Activated T-helper 9 cell treated with anti-CD3 and anti-CD28 coated beads, Interleukin-2, amount 50 U/mL, for 16 hours (primary cell): ENCODE data around the gene OGFOD2.
"Not testable (repeated sequence)": the region's sequence is repeated elsewhere in the genome, so short reads cannot be mapped to it uniquely, and the experiment has no call there.

Source experiments
- DNase-seq: peaks from one replicate; pipeline ENCODE4 v3.0.0-alpha.2; 2020; ENCODE audit warnings: low read depth

OGFOD2 gene

GRCh38 chr12:122974892-122975789 is at the start of gene OGFOD2:
TSS of gene OGFOD2 (plus strand) at chr12:122975244. CDS start at chr12:122975252, 8 bp downstream.
- peak; percentile 88 for DNase-seq

DNA sequence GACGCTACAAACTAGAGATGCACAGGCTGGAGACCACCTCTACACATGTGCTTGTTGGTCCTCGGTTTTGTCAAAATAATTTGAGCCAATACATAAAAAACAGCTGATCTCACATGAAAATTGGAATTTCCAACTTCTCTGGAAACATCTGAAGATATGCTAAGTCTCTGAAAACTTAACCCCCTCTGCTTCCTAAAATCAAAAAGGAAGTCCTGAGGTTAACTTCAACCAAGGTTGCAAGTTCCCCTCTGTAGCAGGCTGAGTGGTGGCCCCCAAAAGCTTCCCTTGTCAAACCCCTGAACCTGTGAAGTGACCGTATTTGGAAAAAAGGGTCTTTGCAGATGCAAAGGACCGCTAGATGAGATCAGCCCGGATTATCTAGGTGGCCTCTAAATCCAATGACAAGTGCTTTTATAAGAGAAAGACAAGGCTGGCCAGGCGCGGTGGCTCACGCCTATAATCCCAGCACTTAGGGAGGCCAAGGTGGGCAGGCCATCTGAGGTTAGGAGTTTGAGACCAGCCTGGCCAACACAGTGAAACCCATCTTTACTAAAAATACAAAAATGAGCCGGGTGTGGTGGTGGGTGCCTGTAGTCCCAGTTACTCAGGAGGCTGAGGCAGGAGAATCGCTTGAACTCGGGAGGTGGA is 47.2 kb upstream of the OGFOD2 start:
- no peak for DNase-seq

DNA sequence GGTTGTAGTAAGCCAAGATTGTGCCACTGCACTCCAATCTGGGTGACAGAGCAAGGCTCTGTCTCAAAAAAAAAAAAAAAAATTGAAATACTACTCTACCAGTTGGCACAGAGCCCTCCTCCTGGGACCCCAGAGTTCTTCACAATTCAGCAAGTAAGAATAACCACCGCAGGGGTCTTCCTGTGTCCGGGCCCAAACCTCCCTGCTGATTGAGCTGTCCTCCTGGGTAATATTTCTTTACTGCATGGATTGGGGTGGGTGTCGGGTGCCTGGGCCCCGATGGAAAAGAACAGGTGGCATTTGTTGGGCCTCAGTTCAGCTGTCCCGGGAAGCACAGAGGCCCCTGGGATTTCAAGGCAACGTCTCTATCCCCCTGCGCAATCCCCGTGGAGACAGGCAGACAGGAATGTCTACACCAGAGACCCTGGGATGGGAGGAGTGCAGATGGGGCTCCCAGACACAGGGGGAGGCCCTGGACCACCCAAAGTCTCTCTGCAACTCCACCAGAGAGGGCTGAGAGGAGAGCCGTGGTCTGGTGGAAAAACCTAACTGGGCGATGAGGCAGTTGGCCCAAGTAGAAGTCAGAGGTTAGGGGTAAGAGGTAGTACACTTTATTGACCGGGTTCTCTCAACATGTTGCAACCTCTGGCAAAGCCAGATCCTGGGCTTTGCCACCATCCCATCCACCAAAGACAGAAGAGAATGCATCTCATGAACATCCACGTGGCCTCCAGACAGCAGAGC is 46.5 kb upstream of the OGFOD2 start:
- DNase-seq, result no peak

GRCh38 chr12:122929148-122929538 is 45.9 kb upstream of the OGFOD2 start:
- DNase-seq, result no peak

DNA sequence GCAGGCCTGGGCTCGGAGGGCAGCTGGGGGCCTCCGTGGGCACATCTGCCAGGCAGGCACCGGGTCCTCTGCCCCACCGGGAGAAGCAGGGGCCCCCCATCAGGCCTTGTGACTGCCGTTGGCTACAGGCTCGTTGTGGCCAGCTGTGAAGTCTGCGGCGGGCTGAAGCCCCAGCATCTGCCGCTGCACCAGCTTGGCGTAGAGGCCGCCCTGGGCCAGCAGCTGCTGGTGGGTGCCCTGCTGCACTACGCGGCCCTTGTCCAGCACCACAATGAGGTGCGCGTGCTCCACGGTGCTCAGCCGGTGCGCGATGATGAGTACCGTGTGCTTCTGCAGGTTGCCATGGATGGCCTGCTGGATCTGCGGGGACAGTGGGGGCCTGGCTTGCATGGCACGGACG is 45.2 kb upstream of the OGFOD2 start:
- DNase-seq, result no peak

DNA sequence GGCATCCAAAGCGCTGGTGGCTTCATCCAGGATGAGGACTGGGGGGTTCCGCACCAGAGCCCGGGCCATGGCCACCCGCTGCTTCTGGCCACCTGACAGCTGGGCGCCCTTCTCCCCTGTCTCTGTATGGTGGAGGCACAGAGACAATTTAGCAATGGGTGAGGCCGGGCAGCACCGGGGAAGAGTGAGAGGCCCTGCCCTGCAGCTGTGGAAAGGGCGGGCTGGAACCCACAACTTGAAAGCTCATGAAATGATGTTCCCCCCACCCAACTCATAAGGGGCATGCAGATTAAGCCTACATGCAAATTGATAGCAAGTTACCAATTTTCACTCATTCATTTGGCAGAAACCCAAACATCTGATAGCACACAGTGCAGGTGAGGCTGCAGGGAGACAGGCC is 42.8 kb upstream of the OGFOD2 start:
- DNase-seq, result no peak

DNA sequence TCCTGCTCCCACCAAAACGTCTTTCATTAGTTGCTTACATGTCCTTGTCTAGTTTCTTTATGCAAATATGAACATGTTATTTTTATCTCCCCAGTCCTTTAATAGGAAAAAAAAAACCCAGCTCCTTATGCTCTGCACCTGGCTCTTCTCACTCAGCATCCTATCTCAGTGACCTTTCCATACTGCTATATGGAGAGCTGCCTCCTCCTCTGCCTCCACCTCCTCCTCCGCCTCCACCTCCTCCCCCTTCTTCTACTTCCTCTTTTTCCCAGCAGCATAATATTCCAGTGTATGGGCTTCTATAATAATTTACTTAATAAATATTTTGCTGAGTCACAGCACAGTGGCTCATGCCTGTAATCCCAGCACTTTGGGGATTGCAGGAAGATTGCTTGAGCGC is 40.3 kb upstream of the OGFOD2 start:
- no peak for DNase-seq

DNA sequence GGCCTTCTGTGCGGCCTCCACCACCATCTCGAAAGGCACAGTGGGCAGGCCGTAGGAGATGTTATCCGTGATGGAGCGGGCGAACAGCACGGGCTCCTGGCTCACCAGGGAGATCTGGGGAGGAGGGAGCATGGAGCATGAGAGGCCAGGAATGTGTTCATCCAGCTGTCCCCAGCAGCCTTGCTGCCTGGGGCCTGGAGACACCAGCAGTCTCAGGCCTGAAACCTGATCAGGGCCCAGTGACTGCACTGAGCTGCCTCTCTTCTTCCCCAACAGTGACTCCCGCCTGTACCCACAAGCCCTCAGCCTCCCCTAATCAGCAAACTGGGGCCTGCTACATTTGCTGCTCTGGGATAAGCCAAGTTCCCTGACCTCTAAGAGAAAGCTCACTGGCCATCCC is 39.7 kb upstream of the OGFOD2 start:
- no peak for DNase-seq

- DNase-seq, result no peak
Measured at GRCh38 chr12:122937622-122938091, 37.4 kb upstream of the OGFOD2 start.

- DNase-seq, result no peak
Measured at GRCh38 chr12:122939125-122939524, 35.9 kb upstream of the OGFOD2 start.

DNA sequence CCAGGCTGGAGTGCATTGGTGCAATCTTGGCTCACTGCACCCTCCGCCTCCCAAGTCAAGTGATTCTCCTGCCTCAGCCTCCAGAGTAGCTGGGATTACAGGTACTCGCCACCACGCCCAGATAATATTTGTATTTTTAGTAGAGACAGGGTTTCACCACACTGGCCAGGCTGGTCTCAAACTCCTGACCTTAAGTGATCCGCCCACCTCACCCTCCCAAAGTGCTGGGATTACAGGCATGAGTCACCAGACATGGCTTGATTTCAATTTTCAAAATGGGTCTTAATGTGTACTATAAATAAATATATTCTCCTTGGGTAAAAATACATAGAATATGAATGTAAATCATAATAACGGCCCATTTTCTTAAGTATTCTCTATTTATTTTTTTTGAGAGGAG is 33.7 kb upstream of the OGFOD2 start:
- not testable (repeated sequence) for DNase-seq

DNA sequence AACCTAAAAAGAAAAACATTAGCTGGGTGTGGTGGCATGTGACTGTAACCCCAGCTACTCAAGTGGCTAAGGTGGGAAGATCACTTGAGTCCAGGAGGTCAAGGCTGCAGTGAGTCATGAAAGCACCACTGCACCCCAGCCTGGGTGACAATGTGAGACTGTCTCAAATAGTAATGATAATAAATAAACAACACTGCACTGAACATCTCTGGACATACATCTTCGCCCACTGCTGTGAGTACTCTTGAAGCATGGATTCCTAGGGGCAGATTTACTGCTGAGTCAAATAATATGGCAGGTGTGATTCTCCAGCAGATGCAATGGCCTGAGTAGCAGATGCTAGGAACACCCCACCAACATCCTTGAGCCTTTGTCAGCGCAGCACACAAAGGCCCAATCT is 32.4 kb upstream of the OGFOD2 start:
- no peak for DNase-seq

DNA sequence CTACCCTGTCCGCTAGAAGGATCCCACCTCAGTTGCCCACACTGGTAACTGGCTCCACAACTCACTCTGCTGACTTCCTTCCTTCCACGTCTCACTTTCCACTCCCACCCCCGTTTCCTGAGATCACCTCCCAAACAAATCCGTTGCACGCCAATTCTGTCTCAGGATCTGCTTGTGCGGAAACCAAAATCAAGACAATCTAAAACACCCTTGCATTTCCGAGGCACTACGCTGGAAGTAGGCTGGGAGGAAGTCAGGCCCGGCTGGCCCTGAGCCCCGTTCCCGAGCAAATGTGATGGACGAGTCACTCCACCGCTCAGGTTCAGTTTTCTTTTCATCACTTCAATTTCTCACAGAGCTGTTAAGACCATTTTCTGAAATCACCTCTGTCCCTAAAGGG is 31.8 kb upstream of the OGFOD2 start:
- DNase-seq, result no peak

GRCh38 chr12:122944605-122945592 is 30.1 kb upstream of the OGFOD2 start:
- no peak for DNase-seq

DNA sequence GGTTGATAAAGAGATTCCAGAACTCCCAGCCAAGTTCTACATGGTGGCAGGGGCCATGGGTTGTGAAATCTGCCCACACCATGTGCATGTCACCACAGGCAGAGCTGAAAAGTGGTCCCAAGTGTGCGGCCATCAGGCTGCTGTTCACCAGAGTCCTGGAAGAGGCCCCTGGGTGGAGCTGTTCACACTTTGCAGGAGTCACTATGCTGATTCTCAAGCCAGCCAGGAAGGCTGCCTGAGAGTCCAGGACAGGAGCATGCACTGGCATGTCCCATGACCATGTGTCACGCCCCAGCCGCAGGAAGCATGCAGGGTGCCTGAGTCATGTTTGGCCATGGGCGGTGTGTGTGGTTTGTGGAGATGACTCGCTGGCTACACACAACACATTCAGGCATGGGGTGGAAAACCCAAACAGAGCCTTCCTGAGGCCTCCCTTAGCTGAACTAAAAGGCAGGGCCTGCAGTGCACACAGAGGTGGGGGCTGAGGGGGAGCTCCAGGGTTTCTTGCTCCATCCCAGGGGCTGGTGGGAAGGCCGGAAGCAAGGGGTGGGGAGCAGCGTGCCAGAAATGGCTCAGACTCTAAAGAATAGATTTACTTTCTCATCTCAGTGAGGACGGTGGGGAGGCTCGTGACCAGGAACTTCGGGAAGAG is 28.2 kb upstream of the OGFOD2 start:
- DNase-seq, result peak; percentile 78

GRCh38 chr12:122947352-122947792 is 27.7 kb upstream of the OGFOD2 start:
- DNase-seq, result no peak

GRCh38 chr12:122948605-122949004 is 26.4 kb upstream of the OGFOD2 start:
- DNase-seq, result no peak

GRCh38 chr12:122949405-122949804 is 25.6 kb upstream of the OGFOD2 start:
- no peak for DNase-seq

GRCh38 chr12:122949816-122950675 is 25.0 kb upstream of the OGFOD2 start:
- no peak for DNase-seq

GRCh38 chr12:122951406-122951805 is 23.6 kb upstream of the OGFOD2 start:
- DNase-seq, result no peak
